Gastroesophageal sphincter (tissue), 3 donors: ENCODE measurements around the gene LPP.

Source experiments
- POLR2A ChIP-seq, 2 donors: fragments of 450-650 bp; IDR thresholded peaks; one replicate each; pipeline ENCODE4 v1.6.1; 2017; ENCODE audit warnings: antibody characterized with exemption in 2 of 2, mild to moderate bottlenecking in 2 of 2, moderate library complexity in 1 of 2
- TF ChIP-seq, protein P1 (sequence below), 4 experiments: fragments of 200-600 bp in 2 of 4; fragments of 450-650 bp in 2 of 4; sonication (generic) in 1 of 4; IDR thresholded peaks; one replicate each; pipeline ENCODE4 v1.5.1; 2017 to 2019; ENCODE audit warnings: antibody characterized with exemption in 4 of 4, mild to moderate bottlenecking in 2 of 4, moderate library complexity in 2 of 4

DNA sequence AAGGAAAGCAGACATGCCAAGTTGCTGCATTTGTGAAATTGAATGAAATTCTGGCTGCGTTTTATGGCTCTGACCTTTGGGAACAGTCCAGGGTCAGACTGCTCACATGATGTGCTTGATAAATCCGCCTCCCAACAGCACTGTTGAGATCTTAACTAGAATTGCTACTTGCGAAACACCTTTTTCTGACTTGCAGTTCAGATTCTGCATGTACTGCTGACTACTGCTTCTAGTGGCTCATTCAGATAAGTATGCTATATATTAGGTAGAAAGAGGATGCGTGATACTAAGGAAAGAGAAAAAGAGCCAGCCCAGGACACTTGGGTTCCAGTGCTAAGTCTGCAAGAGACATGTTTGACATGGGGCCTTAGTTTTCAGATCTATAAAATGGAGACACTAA, 129.4 kb downstream of the LPP start:
- no peak for TF ChIP-seq POLR2A (IDR thresholded peaks at IDR 0.05)
- TF ChIP-seq, protein P1, sequence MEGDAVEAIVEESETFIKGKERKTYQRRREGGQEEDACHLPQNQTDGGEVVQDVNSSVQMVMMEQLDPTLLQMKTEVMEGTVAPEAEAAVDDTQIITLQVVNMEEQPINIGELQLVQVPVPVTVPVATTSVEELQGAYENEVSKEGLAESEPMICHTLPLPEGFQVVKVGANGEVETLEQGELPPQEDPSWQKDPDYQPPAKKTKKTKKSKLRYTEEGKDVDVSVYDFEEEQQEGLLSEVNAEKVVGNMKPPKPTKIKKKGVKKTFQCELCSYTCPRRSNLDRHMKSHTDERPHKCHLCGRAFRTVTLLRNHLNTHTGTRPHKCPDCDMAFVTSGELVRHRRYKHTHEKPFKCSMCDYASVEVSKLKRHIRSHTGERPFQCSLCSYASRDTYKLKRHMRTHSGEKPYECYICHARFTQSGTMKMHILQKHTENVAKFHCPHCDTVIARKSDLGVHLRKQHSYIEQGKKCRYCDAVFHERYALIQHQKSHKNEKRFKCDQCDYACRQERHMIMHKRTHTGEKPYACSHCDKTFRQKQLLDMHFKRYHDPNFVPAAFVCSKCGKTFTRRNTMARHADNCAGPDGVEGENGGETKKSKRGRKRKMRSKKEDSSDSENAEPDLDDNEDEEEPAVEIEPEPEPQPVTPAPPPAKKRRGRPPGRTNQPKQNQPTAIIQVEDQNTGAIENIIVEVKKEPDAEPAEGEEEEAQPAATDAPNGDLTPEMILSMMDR (IDR thresholded peaks at IDR 0.05), result peak in 2 of 4 experiments; percentile 30 to 37
